NCI-H2107 (cell line): ENCODE results near the gene KRT13.

Experiments used
- DNase-seq: peaks from one replicate; lab custom pipeline; 2025; lab: John Stamatoyannopoulos, UW

KRT13 gene

DNA sequence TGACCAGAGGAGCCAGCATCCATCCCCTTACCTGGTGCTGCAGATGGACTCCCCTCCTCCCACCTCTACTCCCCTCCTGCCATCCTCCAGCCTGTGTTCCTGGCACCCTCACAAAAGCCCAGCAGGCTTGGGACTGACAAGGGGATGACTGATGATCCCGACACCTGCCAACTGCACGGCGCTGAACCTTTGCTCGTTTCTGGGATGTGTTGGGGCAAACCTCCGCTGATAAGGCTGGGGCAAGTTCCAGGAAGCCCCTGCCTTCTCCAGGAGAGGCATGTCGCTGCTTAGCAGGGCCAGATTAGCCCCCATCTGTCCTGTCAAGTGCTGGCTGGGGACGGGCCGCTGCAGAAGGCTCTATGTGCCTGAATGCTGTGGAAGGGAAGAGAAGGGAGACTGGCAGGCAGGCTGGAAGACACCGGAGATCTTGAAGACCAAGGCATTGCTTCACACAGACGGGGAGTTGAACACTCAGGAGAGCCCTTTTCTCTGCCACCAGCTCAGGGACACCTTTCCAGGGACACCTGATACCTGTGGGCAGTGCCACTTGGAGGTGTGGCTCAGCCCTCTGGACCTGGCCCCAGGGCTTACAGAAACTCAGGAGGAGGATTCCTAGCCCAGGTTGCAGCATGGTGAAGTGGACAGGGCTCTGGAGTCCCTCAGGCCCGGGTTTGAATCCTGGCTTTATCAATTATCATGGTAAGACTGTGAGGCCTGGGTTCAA lies 14.3 kb upstream of the KRT13 start:
- DNase-seq = no peak

DNA sequence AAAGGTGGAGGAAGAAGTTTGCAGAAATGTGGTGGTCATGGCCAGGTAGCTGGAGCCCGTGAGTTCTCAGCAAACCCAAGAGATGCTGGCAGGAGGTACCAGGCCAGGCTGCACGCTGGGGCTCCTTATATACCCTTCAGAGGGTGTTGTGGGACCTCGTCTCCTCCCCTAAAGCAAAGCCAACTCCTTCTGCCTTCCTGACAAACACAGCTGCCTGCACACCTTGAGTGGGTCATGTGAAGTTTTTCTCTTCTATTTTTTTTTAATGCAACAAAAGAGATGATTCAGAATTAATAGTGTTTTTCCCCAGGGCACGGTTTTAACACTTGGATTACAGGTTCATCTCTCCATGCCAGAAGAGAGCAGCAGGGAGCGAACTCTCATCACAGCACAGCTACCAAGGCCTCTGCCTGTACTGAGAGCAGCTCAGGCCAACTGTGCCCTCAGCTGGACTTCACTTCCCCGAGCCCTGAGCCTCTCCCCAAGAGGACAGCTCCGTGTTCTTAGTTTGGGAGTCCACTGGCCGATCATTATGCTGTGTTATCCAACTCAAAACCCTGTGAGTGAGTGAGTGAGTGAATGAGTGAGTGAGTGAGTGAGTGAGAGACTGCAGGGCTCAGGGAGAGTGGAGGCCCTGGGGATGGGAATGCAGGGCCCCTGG lies 13.5 kb upstream of the KRT13 start, which contains the start of gene KRT15:
Gene KRT15, minus strand, starts transcription at position 102 of the 661 bp plus-strand sequence. Its CDS starts 63 bp downstream, at position 39.
- DNase-seq = no peak

DNA sequence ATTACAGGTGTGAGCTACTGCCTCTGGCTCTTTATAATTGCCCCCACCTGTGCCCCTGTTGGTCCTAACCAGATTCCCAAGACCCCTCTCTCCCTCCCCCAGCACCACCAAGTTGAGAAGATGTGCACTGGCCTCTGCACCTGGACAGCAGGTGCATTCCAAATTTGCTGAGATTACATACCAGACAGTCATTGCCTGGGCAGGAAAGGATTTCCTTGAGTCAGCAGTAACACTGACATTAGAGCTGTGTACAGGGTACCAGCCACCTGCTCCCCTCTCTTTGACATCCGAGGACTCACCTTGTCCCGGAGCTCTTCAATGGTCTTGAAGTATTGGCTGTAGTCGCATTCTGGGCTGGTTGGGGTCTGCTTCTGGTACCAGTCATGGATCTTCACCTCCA lies 12.6 kb upstream of the KRT13 start:
- DNase-seq = no peak

DNA sequence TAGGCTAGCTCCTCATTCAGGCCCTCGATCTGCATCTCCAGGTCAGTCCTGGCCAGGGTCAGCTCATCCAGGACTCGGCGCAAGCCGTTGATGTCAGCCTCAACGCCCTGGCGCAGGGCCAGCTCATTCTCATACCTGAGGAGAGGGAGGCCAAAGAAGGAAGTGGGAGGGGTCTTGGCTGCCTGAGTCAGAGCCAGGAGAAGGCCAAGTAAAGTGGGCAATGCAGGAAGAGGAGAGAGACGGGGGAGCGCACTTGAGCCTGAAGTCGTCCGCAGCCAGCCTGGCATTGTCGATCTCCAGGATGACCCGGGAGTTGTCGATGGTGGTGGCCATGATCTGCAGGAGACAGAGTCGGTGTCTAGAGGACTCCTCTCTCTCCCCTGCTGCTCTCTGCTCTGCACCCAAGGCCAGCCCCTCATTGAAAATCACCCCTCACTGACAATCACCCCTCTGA lies 11.4 kb upstream of the KRT13 start:
- DNase-seq = no peak

DNA sequence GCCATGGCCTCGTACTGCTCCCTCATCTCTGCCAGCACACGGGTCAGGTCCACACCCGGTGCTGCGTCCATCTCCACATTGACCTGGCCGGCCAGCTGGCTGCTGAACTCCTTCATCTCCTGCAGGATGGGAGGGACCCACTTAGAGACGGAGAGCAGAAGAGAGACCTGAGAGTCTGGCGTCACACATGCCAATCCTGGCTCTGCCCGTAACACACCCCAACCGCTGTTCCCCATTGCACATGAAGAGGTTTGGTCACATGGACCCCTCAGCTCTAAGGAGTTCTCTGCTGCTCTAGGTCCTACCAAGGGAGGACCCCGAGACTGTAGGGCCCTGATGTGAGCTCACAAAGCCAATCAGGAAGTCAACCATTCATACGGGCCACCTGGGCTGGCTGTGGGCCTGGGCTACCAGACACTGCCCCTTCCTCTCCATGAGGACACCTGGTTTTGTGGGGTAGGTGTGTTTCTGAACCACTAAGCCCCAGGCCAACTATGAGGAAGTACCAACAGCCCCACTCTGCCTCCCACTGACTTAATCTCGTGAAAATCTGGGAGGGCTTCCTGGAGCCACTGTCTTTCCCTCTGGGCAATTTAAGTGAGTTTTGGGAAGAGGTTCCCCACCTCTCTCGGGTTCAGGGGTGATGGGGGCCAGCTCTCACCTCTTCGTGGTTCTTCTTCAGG lies 10.9 kb upstream of the KRT13 start:
- DNase-seq = no peak

DNA sequence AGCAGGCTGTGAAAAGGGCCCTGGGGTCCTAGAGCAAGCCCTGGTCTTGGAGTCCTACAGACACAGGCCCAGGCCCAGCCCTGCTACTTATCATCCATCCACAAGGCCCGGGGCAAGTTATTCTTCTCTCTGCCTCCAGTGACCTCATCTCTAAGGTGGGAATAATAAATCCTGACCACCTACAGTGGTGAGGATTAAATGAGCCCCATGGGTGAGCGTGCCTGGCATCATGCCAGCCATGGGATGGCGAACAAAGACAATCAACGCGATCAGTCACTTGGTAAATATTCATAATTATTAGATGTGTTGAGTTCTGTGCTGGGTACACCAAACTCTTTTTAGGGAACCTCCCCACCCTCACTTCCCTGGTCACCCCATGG lies 7.7 kb upstream of the KRT13 start:
- no peak for DNase-seq

DNA sequence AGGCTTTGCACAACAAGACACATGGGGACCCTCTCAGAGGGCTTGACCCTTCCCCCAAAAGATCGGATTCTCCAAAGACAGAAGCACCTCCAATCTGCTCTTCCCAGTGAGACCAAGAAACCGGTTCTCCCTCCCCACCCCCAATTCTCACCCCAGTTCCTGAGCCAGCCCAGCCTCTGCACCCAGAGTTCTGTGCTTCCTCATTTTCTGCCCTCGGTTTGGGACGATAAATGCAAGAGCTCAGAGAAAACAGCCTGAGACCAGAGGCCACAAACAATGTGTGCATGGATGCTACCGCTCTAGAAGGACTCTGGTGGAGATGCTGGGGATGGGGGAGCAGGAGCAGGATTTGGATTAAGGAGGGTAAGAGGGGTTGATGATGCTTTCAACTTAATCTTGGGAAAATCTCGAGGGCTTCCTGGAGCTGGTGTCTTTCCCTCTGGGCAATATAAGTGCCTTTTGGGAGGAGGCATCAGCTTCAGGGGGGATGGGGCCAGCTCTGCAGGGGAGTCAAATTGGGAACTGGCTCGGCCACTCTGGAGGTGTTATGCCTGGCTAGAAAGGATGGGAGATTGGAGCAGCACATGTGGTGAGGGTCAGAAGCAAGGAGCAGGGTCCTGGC lies 7.2 kb upstream of the KRT13 start:
- DNase-seq = no peak

DNA sequence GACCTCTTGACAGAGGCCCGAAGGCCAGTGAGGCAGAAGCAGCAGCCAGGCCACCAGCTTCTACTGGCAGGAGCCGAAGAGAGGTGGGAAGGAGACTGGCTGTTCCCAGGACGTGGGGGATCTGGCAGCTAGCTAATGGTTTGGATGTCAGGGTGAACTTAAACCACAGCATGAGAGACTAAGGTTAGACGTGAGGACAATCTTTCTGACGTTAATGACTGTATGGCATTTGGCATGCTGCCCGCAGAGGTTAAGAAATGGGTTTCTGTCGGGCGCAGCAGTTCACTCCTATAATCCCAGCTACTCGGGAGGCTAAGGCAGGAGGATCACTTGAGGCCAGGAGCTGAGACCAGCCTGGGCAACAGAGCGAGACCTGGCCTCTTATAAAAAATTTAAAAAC lies 6.3 kb upstream of the KRT13 start:
- no peak for DNase-seq

DNA sequence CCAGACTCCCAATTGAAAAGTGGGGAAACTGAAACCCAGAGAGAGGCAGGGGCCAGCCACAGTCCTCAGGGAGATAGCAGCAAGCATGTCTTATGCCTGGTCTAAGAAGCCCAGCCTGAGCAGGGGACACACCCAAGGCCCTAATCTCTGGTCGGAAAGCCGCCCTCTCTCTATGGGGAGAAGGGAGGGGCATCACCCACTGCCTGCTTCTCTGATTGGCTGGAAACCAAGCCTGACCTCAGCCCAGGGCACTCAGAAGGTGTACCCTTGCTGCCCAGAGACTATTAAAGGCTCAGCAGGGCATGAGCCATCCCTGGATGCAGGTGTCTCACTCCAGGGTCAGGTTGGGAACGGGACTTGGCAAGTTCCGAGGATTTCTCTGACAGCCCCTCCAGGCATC lies 5.7 kb upstream of the KRT13 start:
- DNase-seq = no peak

DNA sequence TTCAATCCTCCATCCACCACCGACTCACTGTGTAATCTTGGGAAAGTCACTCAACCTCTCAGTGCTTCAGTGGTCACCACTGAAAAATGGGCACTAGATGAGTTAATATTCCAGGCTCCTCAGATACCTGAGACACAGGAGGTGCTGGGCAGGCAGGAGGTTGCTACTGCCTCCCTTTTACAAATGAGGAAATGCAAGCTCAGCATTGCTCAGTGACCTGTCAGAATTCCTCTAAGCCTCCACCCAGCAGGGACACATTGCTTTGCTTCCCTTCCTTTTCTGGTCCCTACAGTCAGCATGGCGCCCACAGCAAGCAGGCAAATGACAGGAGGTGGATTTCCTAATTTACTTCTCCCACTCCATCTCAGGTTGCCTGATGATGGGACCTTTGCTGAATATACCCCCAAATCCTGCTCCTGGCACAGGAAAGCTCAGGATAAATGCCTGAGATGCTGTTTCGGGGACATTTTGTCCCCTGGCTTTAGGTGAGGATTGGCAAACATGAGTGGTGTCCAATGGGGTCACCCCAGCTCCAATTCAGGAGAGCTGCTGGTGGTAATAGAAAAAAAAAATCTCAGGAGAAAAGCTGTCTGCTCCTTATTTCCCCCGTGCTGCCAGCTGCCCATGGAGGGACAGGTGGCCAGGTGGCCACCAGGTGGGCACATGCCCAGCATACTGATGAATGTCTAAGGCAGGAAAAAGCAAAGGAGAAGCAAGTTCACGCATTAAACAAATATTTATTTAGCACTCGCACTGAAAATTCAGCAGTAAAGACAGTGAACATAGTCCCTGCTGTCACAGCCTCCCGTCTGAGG lies 5.0 kb upstream of the KRT13 start:
- DNase-seq = no peak

DNA sequence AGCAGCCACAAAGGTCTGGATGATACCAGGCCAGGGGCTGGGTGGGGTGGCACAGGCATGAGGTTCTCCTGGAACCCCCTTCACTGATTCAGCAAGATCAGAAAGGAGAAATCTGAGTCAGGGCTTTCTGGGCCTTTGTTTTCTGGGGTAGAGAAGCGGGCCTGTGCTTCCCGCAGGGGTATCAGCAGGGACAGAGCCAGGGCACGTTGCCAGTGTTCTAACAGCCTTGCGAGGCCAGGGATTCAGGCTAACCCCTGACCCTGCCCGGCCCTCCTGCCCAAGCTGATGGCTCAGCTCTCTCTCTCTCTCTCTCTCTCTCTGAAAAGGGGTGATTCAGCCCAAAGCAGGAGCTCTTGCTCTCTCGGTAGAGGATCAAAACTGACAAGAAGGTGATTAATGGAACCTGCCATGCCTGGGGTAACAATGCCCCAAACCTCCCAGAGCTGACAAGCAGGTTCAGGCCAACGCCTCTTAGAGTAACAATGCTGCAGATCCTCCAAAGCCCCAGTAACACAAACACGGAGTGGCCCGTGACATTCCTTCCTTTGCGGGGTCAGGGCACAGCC lies 2.0 kb upstream of the KRT13 start:
- no peak for DNase-seq

DNA sequence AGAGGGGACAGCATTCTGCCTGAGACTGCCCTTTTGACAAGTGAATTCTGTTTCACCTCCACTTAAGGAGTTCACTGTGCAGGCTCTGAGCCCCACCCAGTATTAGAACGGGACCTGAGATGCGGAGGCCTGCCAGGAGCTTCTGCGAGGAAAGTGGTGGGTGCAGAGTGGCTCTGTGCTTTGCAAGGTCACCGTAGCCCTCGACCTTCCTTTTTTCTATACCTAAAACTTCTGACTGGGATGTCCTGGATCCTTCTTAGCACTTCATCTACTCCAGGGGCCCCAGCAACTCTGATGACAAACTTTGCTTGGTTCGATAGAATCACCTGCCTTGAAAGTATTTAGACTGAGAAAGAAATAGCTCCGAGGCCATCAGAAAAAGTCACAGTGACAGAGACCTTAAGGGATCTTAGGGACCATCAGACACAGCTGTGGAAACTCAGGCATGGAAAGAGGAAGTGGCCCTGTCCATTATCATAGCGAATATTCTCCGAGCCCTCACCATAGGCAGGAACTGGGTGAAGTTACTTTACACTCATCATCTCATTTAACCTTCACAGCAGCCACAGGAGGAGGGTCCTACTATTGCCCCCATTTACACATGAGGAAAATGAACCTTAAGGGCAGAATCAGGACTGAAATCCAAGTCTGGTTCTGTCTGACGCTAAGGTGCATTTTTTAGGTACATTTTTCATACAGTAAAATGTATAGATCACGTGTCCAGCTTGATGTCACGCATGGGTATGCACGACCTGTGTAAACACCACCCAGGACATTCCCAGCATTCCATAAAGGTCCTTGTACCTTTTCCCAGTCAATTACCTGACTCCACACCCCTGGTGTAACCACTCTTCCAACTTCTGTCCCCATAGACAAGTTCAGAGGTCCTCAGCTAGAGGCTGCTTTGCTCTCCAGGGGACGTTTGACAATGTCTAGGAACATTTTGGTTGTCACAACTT lies 676 bp upstream of the KRT13 start:
- no peak for DNase-seq

DNA sequence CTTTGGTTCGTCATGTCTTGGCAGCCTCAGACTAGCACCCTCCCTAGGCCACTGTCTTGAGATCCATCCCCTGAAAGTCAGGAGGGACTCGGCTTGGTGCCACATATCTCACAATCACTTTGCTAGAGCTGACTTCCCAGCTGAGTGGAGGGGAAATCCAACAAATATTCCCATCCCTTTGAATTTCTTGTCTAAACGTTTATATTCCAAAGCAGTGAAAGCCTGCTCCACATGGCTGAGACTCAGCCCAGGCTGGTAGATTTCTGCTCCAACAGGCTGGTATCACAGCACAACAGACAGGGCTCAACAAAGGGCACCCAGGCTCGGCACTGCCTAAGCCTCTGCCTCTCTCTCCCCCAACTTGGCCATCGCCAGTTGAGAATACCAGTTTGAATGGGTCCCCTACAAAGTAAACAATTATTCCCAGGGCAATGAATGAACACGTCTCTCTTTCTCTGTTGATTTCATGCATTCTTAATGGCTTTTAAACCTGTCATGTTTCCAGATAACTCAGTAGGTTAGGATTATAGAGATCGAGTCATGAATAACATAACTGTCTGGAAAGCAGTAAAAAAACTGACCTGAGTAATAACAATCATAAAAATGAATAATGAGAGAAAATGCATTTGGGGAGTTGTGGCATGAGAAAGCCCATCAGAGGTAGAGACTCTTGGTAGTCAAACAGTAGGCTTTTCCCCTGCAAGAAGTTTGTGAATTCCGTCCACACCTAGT lies 1.0 kb downstream of the KRT13 start:
- no peak for DNase-seq

DNA sequence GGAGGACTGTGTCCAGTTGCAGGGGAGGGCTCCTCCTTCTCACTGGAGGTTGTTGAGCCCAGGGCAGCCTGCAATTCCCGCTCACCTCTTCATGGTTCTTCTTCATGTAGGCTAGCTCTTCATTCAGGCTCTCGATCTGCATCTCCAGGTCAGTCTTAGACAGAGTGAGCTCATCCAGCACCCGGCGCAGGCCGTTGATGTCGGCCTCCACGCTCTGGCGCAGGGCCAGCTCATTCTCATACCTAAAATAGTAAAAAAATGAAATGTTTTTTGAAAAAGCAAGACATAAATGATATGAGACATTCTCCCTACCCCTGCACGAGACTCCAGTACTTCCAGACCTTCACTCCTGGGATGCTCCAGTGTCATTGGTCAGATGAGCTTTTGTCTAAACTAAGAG lies 2.2 kb downstream of the KRT13 start:
- DNase-seq = no peak

DNA sequence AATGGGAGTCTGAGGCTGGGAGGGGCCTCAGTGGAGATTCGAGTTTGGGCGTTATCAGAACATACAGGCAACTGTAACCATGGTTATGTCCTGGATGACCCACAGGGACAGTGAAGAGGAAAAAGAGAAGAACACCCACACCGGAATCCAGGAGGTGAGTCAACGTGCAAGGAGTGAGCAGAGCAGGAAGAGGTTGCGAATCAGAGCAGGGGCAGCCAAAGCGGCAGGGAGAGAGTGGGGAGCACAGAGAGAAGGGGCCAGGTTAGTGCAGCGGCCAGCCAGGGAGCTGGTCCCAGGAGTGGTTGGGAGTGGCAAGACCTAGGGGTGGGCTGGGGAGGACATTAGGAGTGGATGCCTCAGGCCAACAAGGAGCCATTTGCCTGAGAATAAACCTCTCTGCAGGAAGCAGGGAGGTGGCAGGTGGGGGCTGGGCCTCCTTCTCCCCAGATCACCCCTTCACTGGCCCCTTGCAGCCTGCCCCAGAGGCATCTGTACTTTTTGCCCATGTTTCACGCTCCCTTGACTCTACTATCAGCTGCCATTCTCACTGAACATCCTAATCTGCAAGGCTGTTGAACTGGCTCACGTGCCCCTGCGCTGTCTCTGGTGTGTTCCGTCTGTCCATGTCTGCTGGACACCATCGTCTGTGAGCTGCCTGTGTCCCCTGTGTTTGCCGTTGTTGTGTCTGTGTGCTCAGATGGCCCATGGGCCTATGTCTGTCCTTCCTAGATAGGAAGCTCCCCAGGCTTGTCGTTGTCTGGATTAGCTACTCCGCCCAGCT lies 5.1 kb downstream of the KRT13 start:
- no peak for DNase-seq

DNA sequence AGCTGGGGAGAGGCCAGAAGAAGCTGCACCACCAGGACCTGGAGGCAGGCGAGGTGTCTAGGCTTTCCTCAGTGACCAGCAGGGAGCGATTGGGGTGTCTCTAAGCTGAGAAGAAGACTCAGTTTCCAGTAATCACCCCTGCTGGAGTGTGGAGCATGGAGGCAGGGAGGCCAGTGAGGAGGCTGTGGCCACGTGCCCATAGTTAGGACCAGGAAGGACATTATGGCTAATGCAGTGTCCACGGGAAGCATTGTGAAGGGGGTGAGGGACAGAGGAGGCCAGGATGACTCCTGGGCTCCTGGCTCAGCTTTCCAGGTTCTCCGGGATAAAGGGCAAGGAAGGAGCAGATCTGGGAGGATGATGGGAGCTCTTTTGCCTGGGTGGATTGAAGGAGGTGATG lies 5.7 kb downstream of the KRT13 start:
- DNase-seq = no peak

DNA sequence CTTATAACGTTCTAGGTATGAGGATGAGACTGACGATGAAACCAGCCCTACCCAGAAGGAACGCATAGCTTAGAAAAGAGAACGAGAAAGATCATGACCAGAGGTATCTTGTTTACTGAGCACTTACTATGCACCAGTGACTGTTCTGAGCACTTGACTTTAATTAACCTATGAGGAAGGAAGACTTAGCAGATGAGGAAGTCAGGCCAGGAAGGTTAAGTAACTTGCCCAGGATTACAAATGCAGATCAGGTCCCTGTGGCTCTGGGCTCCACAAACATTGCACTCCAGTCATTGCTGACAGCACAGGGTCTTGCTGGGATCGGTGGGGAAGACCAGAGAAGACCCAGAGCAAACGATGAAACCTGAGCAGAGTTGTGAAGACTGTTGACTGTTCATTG lies 7.1 kb downstream of the KRT13 start:
- DNase-seq = no peak

DNA sequence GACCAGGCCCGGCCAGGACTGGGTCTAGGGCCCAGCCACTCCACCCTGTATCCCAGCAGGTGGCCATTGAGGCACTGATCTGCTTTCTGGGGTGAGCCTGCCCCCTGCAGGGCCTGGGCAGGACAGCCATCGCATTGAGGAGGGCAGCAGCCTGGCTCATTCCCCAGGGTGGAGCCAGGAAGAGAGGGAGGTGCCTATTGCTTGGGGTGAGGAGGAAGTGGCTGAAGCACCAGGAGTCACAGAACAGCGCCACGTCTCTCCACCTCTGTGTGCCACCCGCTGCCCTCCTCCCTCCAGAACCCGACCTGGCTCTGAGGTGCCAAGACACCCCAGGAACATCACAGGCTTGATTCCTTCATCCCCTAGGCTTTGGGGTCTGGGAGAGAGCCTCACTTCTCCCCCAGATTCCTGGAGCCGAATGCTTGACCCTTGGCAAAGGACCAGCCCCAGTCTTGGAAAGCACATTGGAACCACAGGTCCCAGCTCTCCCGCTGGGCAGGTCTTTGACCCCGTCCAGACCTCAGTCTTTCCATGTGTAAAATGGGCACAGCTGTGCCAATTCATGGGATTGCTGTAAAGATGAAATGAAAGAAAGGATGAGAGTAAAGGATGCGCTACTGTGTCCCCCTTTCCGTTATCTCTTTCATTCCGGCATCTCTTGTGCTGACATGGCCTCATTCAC lies 8.5 kb downstream of the KRT13 start:
- peak; percentile 17 for DNase-seq
